CD14-positive monocyte (primary cell): Measurements from ENCODE around the gene DOCK4. TPM values are rescaled to one million over a fixed set of nuclear protein-coding genes. Genes with fewer than 3 reads are reported as not detected.

Experiments
- DNase-seq, 3 donors: peaks; one replicate each; pipeline ENCODE4 v3.0.0-alpha.2; 2011 to 2022
- H2AFZ ChIP-seq: 2 replicates; pipeline ENCODE4 v1.6.0; 2012; ENCODE audit warnings: mild to moderate bottlenecking, low read depth, low read length, inconsistent platforms; ENCODE audit not compliant: insufficient read depth, poor library complexity, severe bottlenecking
- H3K27ac ChIP-seq, 2 donors: 1 replicate in 1 of 2; 2 replicates in 1 of 2; pipeline ENCODE4 v1.5.1; 2012 to 2013; ENCODE audit warnings: low read length in 2 of 2, control low read depth in 1 of 2, inconsistent platforms in 1 of 2, low read depth in 1 of 2, mild to moderate bottlenecking in 1 of 2
- H3K27me3 ChIP-seq, 2 donors: one replicate each; pipeline versions ENCODE4 v1.6.0 to v1.6.1; 2011 to 2013; ENCODE audit warnings: low read length in 2 of 2; ENCODE audit not compliant: control insufficient read depth in 2 of 2, insufficient read depth in 2 of 2
- H3K36me3 ChIP-seq, 2 donors: replicated peaks in 1 of 2; 1 replicate in 1 of 2; 2 replicates in 1 of 2; pipeline versions ENCODE4 v1.5.1 to v1.6.1; 2012 to 2013; ENCODE audit warnings: low read length in 2 of 2, control low read depth in 1 of 2, inconsistent platforms in 1 of 2, mild to moderate bottlenecking in 1 of 2; ENCODE audit not compliant: insufficient read depth in 2 of 2, control insufficient read depth in 1 of 2
- H3K4me1 ChIP-seq, 2 donors: 1 replicate in 1 of 2; 2 replicates in 1 of 2; pipeline versions ENCODE4 v1.5.1 to v1.6.1; 2012 to 2013; ENCODE audit warnings: low read length in 2 of 2, control low read depth in 1 of 2, inconsistent platforms in 1 of 2, mild to moderate bottlenecking in 1 of 2, moderate library complexity in 1 of 2; ENCODE audit not compliant: insufficient read depth in 2 of 2, control insufficient read depth in 1 of 2
- H3K4me2 ChIP-seq: replicated peaks from 2 replicates; pipeline ENCODE3; 2012; ENCODE audit warnings: low read length, moderate library complexity, mild to moderate bottlenecking; ENCODE audit not compliant: poor library complexity, severe bottlenecking; ENCODE audit errors: extremely low read depth
- H3K4me3 ChIP-seq, 3 experiments: fragments of 200-600 bp in 1 of 3; sonication (generic) in 1 of 3; replicated peaks in 1 of 3; 1 replicate in 2 of 3; 2 replicates in 1 of 3; pipeline ENCODE4 v1.5.1; 2011 to 2013; ENCODE audit warnings: low read length in 3 of 3, mild to moderate bottlenecking in 3 of 3, control low read depth in 2 of 3, low read depth in 2 of 3, inconsistent platforms in 1 of 3, moderate library complexity in 1 of 3
- H3K79me2 ChIP-seq: 2 replicates; pipeline ENCODE4 v1.6.0; 2012; ENCODE audit warnings: mild to moderate bottlenecking, control low read depth, inconsistent platforms, low read length, moderate library complexity; ENCODE audit not compliant: insufficient read depth
- H3K9ac ChIP-seq: 2 replicates; pipeline ENCODE4 v1.6.0; 2017; ENCODE audit warnings: low read length, mild to moderate bottlenecking; ENCODE audit not compliant: insufficient read depth, poor library complexity, severe bottlenecking
- H3K9me3 ChIP-seq, 2 donors: replicated peaks in 1 of 2; 1 replicate in 1 of 2; 2 replicates in 1 of 2; pipeline versions ENCODE4 v1.5.1 to v1.6.1; 2012 to 2013; ENCODE audit warnings: low read length in 2 of 2, control low read depth in 1 of 2; ENCODE audit not compliant: control insufficient read depth in 1 of 2, insufficient read depth in 1 of 2
- H4K20me1 ChIP-seq: 2 replicates; pipeline ENCODE4 v1.6.0; 2012; ENCODE audit warnings: mild to moderate bottlenecking, low read length, control low read depth, moderate library complexity; ENCODE audit not compliant: insufficient read depth
- H3K27ac Mint-ChIP-seq, 7 donors: one replicate each; pipeline ENCODE4 v1.8.0; 2020; ENCODE audit warnings: mild to moderate bottlenecking in 7 of 7, mixed read lengths in 7 of 7, moderate library complexity in 6 of 7, inconsistent platforms in 2 of 7
- H3K27me3 Mint-ChIP-seq, 3 donors: one replicate each; pipeline ENCODE4 v1.8.0; 2021 to 2022; ENCODE audit warnings: low read depth in 3 of 3, mild to moderate bottlenecking in 3 of 3, mixed read lengths in 3 of 3, moderate library complexity in 3 of 3, inconsistent platforms in 1 of 3
- H3K36me3 Mint-ChIP-seq, 2 donors: one replicate each; pipeline ENCODE4 v1.8.0; 2020; ENCODE audit warnings: mixed read lengths in 2 of 2, inconsistent platforms in 1 of 2, mild to moderate bottlenecking in 1 of 2
- H3K4me1 Mint-ChIP-seq: one replicate; pipeline ENCODE4 v1.8.0; 2020; ENCODE audit warnings: mild to moderate bottlenecking, mixed read lengths
- H3K4me3 Mint-ChIP-seq, 2 donors: one replicate each; pipeline ENCODE4 v1.8.0; 2020; ENCODE audit warnings: mild to moderate bottlenecking in 2 of 2, mixed read lengths in 2 of 2, moderate library complexity in 1 of 2
- H3K9me3 Mint-ChIP-seq, 7 donors: one replicate each; pipeline ENCODE4 v1.8.0; 2020 to 2022; ENCODE audit warnings: mixed read lengths in 7 of 7, mild to moderate bottlenecking in 6 of 7, moderate library complexity in 6 of 7, inconsistent platforms in 2 of 7
- WGBS: methylation state at CpG from one replicate; pipeline ENCODE4 v1.1.5; 2013; ENCODE audit warnings: missing lambda C conversion rate; ENCODE audit not compliant: insufficient coverage; 5-methylcytosine and 5-hydroxymethylcytosine counted together
- intact Hi-C, 2 donors: fragments of 100-400 bp; cut with micrococcal nuclease; formaldehyde crosslinking; loops; one replicate each; pipeline versions ENCODE4 v1.15.0 to v1.15.1; 2023
- polyA plus RNA-seq, 3 donors: library from polyadenylated mRNA; depleted of rRNA in 1 of 3; unstranded in 2 of 3; stranded (reverse) in 1 of 3; fragments of 300-500 nt in 2 of 3; fragments of >200 nt in 1 of 3; fragmentation: Illumina TruSeq in 2 of 3; gene quantifications; 1 replicate in 2 of 3; 2 replicates in 1 of 3; pipeline ENCODE4 v1.2.3, GENCODE V29; 2012 to 2021
- TF ChIP-seq, protein P1 (sequence below): fragments of 200-600 bp; IDR thresholded peaks from one replicate; pipeline ENCODE4 v1.8.0; 2022; ENCODE audit warnings: antibody characterized with exemption, mild to moderate bottlenecking

The DOCK4 gene
- polyA plus RNA-seq, 3 donors, result 1.3 to 5.0 (median 2.7) TPM

DNA sequence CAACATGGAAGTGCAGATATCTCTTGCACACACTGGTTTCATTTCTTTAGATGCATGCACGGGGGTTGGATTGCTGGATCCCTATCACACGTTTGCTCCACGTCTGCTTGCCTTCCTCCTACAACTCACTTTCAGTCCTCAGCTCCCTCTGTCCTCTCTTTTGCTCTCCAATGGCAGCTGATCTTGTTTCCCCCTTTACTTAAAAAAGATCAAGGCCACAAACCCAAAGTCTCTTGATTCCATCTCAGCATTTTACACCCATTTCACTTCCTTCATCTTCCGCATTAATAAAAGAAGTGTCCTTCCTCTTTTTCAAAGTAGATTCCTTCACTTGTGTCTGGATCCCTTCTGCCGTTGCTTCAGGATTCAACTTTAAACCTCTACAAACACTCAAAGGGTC lies 245.2 kb downstream of the DOCK4 start:
- H3K27me3 ChIP-seq, result no peaks in the 10 kb centered on the region
- no peaks in the 10 kb centered on the region for H4K20me1 ChIP-seq
- WGBS, result 90% methylated on average over 4 of the region's 5 CpGs
- H3K9me3 Mint-ChIP-seq, result peaks cover 0 to 4% (median 0%) of the 10 kb centered on the region in 7 donors
- peaks cover 2% of the 10 kb centered on the region for H3K4me1 Mint-ChIP-seq
- H3K4me1 ChIP-seq, result no peaks in the 10 kb centered on the region
- H2AFZ ChIP-seq, result no peak overlapping the region
- no peak overlapping the region for H3K4me3 ChIP-seq
- no peak for DNase-seq
- H3K4me3 Mint-ChIP-seq, result no peak overlapping the region
- H3K9ac ChIP-seq, result no peak overlapping the region
- H3K79me2 ChIP-seq, result no peaks in the 10 kb centered on the region
- TF ChIP-seq, protein P1, sequence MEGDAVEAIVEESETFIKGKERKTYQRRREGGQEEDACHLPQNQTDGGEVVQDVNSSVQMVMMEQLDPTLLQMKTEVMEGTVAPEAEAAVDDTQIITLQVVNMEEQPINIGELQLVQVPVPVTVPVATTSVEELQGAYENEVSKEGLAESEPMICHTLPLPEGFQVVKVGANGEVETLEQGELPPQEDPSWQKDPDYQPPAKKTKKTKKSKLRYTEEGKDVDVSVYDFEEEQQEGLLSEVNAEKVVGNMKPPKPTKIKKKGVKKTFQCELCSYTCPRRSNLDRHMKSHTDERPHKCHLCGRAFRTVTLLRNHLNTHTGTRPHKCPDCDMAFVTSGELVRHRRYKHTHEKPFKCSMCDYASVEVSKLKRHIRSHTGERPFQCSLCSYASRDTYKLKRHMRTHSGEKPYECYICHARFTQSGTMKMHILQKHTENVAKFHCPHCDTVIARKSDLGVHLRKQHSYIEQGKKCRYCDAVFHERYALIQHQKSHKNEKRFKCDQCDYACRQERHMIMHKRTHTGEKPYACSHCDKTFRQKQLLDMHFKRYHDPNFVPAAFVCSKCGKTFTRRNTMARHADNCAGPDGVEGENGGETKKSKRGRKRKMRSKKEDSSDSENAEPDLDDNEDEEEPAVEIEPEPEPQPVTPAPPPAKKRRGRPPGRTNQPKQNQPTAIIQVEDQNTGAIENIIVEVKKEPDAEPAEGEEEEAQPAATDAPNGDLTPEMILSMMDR, result no peak
- H3K27ac ChIP-seq, result no peak overlapping the region
- H3K36me3 Mint-ChIP-seq, result no peaks in the 10 kb centered on the region
- no peaks in the 10 kb centered on the region for H3K27me3 Mint-ChIP-seq
- intact Hi-C loops, result no loop called here
- H3K4me2 ChIP-seq, result peak overlapping the region; percentile 14
- H3K27ac Mint-ChIP-seq, result peak overlapping the region in 1 of 7 donors; percentile 75
- no peaks in the 10 kb centered on the region for H3K36me3 ChIP-seq
- no peaks in the 10 kb centered on the region for H3K9me3 ChIP-seq

DNA sequence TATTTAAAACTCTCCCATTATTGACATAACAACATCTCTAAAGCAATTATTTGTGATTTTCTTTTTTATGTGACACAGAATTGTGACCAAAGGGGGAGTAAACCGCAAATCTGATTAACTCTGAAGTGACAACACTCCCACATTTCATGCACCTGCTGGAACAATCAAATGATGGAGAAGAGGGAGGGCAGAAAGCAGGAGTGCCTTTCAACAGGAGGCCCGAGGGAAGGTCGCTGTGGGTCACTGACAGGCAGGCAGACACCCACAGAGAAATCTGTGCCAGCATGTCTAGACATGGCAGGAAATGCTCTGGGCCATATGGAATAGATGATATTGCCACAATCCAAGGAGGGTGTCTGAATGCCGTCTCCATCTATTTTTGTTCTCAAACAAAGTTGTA lies 247.3 kb downstream of the DOCK4 start:
- no peak overlapping the region for H3K4me2 ChIP-seq

More for the DNA sequence above, 247.3 kb downstream of the DOCK4 start:
- intact Hi-C loops, result no loop called here
- H3K9me3 Mint-ChIP-seq, result peaks cover 0 to 4% (median 0%) of the 10 kb centered on the region in 7 donors
- TF ChIP-seq, protein P1, result no peak
- Histone ChIP-seq H4K20me1 (no peaks in the 10 kb centered on the region), H3K36me3 (no peaks in the 10 kb centered on the region), H3K4me3 (no peak overlapping the region), H3K4me1 (no peaks in the 10 kb centered on the region), H3K79me2 (no peaks in the 10 kb centered on the region), H3K9ac (no peak overlapping the region), H3K9me3 (no peaks in the 10 kb centered on the region), H3K27me3 (no peaks in the 10 kb centered on the region), H2AFZ (no peak overlapping the region), H3K27ac (no peak overlapping the region)
- WGBS, result 84% methylated on average over 3 of the region's 4 CpGs
- no peaks in the 10 kb centered on the region for H3K27me3 Mint-ChIP-seq
- DNase-seq, result no peak
- peaks cover 2% of the 10 kb centered on the region for H3K4me1 Mint-ChIP-seq
- no peaks in the 10 kb centered on the region for H3K36me3 Mint-ChIP-seq
- no peak overlapping the region for H3K4me3 Mint-ChIP-seq
- H3K27ac Mint-ChIP-seq, result no peak overlapping the region
